ENCODE results near the gene PDRG1. TPM values are rescaled to one million over a fixed set of nuclear protein-coding genes. Genes with fewer than 3 reads are reported as not detected.
A peak's percentile ranks its signal among the peaks of the same experiment; 100 is the strongest.

Gene PDRG1
- 19.2 TPM for polyA plus RNA-seq (ENCODE audit: insufficient read length)

DNA sequence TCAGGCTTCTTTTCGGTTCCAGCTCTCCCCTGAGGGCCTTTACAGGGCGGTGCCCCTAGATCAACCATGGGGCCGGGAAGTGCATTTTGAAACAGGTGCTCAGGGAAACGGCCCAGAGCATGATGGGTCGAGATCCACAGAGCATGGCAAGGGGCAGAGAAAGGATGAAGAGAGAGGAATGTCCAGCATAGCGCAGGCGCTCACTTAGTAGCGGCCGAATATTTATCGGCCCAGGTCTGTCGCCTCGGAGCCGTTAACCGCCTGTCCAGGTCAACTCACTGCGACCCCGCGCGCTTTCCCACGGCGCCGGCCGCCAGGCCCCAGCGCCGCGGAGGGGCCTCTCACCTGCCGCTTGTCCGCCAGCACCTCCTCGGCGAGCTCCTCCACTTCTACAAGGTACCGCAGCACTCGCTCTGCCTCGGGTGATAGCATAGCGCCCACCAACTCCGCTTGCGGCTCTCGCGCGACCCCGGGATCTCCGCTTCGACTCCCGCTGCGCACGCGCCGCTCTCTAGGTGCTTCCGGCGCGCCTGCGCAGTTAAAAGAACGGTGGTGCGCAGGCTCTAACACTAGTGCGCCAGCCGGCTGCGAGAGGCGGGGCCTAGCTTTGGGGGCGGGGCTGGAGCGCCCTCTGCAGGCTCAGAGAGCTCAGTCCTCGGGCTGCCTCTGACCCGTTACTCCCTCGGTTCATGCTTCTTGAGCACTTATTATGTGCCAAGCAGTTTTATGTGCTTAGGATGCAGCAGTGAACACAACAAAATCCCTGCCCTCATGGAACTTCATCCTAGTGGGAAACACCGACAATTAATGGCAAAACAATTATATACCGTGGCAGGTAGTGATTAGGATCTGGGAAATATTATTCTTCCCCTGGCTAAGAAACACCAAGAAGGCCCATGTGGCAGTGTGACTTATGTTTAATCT is at the start of gene PDRG1:
Gene PDRG1, minus strand, starts transcription at position 517 of the 924 bp plus-strand sequence. Its CDS starts 85 bp downstream, at position 432.
- peak; percentile 98 for DNase-seq

DNA sequence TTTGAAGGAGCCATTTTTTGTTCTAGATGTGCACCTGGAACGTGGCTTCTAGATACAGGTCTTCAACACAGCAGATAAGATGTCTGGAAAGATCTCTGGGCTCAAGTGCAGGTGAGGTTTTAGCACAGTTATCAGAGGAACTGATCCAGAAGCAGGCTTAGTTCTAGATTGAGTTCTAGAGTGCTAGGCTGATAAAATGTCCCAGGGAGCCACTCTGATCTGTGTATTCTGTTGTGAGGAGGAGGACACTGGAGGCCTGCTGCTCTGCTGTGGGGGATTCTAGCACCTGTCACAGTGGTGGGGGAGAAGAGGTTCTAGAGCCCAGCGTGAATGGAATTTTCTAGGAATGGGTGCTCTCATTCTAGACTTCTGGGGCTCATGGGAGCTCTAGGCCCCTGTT is 46.4 kb upstream of the PDRG1 start:
- no peak for DNase-seq

DNA sequence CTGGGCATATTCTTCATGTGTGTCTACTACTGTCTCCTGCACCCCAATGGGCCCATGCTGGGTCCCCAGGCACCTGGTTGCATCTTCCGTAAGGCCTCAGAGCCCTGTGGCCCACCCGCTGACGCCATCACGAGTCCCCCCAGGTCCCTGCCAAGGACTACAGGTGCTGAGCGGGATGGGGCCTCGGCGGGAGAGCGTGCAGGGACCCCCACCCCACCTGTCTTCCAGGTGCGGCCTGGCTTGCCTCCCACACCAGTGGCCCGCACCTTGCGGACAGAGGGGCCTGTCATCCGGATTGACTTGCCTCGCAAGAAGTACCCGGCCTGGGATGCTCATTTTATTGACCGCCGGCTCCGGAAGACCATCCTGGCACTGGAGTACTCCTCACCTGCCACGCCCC is 45.1 kb upstream of the PDRG1 start:
- no peak for DNase-seq

DNA sequence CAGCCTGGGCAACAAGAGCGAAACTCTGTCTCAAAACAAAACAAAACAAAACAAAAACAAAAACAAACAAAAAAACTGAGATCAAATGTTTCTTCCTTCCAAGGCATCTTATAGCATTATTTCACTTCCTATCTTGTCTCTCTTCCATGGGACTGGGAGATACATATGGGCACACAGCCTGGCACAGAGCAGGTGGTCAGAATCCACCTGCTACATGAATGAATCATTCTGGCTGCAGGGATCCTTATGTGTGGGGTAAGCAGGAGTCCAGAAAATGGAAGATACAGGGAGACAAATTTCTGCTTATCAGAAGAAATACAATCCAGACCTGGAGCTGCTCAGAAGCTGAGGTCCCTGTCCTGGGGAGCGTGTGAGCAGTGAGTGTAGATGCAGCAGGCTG is 40.2 kb upstream of the PDRG1 start:
- no peak for DNase-seq

DNA sequence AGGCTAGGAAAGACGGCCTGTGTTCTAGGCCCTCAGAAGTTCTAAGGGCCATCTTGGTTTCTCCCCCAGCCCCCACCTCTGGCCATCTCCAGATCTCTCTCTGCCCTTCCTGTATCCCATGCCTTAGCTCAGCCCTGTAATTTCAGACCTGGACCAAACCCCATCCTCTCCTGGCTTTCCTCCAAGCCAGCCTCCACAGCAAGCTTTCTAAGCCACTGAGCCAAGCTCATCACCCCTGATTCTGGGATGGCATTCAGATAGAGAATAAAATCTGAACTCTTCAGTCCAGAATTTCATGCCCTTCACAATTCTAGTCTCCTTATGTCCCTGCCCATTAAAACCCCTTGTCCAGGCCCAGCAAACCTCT is 39.5 kb upstream of the PDRG1 start:
- no peak for DNase-seq

DNA sequence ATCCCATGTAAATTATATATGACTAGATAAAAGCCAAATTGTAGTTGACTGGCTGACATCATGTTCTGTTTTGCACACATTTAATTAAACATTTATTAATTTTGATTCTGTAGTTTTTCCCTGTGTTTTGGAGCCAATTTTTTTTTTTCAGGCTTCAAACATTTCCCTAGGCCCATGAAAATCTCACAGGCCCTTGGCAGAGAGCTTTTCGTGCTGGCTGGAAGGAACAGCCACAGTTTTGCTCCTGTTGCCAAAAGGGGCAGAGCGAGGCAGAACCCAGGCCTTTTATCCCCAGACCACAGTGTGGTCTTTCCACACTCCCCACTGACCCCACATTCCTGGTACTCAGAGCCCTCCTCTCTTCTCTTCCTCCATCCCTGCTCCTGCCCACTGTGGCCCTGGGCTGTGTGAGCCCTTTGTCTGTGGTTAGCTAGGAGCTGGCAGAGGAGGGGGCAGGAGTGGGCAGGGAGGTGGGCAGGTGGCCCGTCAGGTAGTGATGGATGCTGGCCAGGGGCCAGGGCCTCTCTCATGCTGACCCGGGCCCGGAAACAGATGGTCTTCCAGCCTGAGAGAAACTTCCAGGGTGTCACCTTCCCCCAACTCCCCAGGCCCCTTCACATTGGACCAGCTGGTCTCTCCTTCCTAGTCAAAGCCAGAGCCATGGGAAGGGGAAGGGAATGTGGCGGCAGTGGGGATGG is 38.9 kb upstream of the PDRG1 start:
- DNase-seq = no peak

DNA sequence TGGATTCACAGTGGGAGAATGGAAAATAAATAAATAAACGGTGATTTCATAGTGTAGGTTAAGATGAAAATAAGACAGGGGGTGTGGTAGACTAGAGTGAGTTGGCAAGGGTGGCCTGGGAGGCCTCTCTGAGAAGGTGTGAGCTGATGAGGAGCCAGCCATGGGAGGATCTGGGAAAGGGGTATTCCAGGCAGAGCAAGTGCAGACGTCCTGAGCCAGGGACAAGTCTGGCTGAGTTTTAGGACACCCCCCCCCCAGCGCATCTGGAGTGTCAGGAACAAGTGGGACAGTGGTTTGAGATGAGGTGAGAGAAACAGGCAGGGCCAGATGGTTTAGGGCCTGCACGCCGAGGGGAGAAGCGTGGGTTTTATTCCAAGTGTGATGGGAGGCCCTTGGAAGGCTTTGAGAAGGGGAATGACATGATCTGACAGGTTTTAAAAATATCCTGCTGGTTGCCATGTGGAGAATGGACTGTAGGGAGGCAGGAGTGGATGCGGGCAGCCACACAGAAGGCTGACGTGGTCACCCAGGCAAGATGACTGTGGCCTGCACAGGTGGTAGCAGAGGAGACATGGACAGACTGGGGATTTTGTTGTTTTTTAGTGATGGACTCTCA is 37.3 kb upstream of the PDRG1 start:
- no peak for DNase-seq

DNA sequence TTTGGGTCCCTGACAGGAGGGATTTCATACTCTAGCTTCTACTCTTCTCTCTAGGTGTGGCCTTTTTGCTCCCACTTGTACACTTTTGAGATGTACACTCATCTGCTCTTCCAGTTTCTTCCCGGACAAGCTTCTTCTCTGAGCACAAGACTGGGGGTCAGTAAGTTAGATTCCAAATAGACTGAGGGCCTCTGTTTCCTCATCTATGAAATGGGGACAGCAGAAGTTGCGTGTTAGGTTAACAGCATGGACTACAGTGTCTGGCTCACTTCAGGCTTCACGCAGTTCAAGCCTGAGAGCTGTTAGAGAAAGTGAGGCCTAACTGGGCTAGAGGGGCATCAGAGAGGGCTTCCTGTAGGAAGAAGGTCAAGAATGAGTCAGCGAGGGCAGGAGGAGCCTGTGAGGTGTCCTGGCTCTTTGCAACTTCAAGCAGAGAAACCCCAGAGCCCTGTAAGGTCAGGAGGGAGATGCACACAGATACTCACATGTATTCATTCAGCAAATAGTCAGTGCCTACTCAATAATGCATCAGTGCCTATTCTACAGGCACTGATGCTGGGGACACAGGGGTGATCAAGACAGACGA is 36.7 kb upstream of the PDRG1 start:
- DNase-seq = no peak

DNA sequence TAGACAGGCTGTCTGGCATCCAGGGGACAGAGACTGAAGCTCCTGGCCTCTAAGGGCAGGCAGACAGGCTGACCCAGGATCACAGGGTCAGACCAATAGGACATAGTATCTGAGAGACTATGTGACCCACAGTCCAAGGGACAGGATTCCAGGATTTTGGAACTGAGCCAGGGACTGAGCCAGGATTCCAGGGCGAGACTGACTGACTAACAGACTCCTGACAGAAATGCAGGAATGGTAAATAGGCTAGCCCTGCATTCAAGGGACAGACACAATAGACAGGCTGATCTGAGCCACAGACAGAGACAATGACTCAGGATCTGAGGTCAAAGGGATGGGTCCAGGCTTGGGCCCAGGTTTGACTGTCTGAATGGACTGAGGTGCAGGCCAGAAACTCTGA is 35.9 kb upstream of the PDRG1 start:
- DNase-seq = no peak

DNA sequence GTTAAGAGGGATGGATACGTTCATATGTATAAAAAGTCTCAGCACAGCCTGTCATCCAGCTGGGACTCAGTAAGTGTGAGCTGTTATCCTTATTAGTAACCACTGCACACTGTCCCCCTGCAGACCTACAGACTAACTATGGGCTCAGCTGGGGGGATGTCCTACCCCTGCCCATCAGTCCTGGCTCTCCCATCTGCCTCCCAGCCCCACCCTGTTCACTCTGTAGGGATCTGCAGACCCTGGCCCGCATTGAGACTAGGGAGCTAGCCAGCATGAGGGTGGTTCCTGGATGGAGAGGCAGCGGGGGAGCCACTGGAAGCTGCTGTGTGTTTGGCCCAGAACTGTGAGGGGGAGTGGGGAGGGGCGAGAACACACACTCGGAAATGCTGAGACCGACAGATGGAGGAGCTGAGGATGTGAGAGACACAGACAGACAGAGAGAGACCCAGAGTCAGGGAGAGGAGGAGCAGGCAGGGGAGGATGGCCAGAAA is 33.2 kb upstream of the PDRG1 start:
- DNase-seq = no peak

DNA sequence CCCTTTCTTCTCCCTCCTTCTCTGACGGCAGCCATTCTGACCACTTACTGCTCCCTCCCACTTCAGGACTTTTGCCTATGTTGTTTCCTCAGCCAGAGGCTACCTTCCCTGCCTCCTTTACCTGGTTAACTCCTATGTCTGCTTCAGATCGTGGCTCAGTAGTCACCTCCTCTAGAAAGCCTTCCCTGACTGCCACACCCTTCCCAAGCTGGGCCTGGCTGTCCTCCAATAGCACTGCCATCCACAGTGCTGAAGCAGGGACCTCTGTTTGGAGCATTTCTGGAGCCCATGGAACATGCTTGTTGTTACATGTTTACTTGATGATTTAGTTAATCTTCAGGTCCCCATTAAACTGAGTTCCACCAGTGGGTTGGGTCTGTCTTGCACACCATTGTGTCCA is 29.9 kb upstream of the PDRG1 start:
- DNase-seq = no peak

DNA sequence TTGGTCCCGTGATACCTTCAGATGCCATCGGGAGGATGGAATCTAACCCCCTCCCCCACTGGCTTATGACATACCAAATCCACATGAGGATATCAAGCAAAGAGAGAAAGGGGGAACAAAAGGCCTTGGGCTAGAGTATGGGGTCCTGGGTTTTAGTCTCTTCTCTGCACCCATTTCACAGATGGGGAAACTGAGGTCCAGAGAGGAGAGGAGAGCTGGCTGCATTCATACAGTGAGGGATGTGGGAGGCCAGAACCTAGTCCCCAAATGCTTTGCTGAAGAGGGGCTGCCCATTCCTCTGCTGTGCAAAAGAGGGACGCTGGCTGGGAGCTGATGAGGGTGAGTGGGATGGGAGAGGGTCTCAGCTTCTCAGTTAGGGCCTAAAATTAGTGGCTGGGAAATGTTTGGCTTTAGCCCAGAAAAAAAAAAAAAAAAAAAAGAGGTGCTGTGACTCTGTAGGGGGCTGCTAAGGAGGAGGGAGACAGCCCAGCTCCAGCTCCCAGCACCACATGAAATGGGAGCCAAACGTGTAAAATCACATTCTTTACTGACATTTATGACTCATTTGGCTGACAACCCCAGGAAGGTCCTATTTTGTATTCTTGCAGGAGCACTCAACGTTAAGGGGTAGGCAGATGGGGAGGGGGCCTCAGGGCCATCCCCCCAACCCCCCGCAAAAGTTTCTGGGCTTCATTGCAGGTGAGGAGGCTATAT is 28.0 kb upstream of the PDRG1 start:
- no peak for DNase-seq

DNA sequence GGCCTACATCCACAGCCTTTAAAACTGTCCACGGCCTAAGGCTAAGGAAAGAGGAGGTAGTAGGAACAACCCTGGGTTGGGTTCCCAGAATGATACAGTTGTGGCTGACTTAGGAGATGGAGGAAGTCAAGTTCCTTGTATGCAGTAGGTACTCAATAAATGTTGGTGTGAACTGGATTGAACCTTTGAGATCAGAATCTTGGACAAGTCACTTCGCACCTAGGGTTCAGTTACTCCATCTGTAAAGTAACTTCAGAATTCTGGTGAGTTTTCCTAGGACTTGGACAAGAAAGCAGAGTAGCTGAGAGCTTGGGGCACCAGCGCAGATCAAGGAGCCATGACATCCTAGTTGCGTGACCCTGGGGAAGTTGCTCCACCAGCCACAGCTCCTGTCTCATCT is 25.2 kb upstream of the PDRG1 start:
- DNase-seq = no peak

DNA sequence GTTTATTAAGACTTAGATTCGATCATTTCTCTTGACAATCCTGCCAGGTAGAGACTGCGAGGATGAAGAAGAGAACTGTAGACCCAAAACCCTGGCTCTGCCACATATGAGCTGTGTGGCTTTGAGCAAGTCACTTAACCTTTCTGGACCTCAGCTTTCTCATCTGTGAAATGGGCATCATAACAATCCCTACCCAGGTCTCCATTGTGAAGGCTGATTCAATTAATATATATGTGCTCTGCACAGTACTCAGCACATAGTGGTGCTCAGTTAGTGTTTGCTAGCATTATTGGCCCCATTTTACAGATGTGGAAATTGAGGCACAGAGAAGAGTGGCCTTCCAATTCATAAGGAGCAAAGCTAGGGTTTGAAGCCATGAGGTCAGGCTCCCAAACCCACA is 24.0 kb upstream of the PDRG1 start:
- no peak for DNase-seq

DNA sequence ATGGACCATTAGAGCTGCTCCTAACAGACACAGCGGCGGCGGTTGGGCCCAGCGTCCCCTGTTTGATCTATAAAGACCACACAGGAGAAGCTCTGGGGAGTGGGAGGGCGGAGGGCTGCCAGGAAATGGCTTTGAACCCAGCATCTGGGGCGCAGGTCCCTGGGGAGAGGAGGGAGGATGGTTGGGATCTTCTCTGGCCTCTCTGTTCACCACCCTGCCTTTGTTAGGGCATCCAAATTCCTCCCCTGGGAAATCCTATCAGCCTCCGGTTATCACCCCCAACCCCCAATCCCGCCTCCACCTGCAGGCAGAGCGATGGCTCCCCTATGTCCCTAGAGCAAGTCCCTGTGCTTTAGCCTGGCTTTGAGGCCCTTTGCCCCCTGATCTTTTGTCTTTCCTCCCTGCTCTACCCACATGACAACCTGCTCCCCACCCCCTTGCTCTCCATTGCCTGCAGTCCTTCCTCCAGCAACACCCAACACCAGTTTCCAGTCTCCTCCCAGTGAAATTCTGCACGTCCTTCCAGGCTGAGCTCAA is 23.2 kb upstream of the PDRG1 start:
- DNase-seq = no peak

DNA sequence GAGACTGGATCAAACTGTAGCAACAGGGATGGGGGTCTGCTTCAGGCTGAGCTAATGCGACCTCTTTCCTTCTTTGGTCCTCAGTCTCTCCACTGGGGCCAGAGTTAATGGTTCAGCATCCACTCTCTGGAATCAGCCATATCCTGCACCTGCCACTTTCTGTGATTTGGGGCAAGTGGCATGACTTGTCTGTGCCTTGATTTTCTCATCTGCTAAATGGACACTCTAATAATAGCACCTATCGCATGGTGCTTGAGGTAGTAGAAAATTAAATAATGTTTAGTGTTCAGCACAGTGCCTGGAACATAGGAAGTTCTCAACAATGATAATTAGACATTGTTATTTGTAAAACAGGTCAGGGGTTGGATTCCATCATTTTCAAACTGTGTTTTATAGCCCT is 22.4 kb upstream of the PDRG1 start:
- DNase-seq = no peak

DNA sequence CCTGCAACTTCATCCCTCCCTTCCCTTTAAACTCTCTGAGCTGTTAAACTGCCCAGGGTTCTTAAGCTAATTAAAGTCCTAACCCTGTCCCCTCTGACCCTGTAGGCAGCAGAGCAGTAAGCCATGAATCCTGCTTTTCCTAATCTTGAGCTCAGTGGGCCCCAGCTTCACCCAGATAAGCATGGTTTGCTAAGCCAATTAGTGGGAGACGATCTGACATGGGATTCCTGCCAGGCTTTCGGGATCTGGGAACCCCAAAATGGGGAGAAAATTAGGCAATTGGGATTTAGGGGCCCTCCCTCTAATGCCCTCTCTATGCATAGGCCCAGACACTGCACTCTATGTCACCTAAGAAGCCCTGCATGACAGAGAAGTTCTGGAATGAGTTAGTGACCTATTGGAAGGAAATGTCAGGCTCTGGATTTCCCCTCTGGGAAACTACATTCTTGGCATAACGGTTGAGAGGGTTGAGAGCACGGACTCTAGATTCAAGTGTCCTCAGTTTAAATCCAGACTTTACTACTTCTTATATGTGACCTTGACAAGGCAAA is 20.7 kb upstream of the PDRG1 start:
- no peak for DNase-seq

DNA sequence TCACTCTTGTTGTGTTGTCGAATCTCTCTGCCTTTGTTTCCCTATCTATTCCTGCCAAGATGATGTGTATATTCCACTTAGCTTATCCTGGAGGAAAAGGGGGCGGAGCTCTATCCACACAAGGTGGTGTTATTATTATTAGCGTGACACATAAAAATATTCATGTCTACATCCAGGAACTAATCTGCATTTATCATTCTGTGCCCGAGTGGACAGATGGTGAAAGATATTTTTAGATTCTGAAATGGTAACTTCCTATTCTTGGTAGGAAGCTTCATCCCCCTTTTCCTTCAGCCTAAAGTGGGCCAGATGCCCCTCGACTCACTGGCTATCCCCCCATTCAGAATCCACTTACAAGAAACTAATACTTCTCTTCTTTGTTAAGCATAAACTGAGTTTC is 18.1 kb upstream of the PDRG1 start:
- no peak for DNase-seq

DNA sequence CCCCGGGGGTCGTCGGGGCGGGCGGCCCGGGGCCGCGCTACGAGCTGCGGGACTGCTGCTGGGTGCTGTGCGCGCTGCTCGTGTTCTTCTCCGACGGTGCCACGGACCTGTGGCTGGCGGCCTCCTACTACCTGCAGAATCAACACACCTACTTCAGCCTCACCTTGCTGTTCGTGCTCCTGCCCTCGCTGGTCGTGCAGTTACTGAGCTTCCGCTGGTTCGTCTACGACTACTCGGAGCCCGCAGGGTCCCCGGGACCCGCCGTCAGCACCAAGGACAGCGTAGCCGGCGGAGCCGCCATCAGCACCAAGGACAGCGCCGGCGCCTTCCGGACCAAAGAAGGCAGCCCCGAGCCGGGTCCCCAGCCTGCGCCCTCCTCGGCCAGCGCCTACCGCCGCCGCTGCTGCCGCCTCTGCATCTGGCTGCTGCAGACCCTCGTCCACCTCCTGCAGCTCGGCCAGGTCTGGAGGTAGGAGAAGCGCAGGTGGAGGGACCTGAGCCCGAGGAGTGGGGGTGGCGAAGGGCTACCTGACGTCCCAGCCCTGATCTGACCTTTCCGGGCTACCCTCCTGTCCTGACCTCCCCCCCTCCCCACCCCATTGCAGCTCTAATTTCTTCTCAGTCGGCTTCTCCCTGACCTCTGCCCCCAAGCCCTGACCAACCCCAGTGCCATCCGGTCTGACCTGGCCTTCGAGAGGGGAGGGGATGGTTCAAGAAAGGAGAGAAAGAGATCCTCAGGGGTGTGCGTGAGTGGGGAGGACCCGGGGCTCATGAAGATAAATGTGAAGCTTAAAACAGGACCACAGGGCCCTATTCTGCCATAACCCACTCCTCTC is 16.7 kb upstream of the PDRG1 start:
- peak; percentile 83 for DNase-seq

DNA sequence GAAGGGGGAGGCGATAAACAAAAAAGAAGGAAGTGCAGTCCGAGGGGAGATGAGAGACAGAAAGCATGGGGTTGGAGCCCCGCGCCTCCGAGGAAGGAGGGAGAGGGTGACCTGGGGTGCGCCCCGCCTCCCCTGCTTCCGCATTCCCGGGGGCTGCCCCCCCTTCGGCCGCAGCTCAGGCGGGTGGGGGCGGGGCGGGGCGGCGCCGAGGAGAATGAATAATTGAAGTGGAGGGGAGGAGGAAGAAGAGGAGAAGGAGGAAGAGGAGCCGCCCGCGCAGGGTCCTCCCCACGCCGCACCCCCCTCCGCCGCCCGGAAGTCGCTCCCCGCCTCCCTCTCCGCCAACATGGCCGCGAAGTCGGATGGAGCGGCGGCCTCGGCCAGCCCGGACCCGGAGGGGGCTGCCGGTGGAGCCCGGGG is 16.0 kb upstream of the PDRG1 start, which contains the start of gene XKR7:
Gene XKR7, plus strand, starts transcription at position 322 of the 420 bp plus-strand sequence. Its CDS starts 25 bp downstream, at position 347.
- no peak for DNase-seq
